H1 (cell line): Measurements from ENCODE around the gene RPL19. TPM values are rescaled to one million over a fixed set of nuclear protein-coding genes. Genes with fewer than 3 reads are reported as not detected.

Experiments used
- CTCF ChIA-PET: fragments of 300-600 bp; sonication (Branson Sonifier 250); formaldehyde crosslinking; loops from one replicate; lab custom pipeline; 2021; ENCODE audit not compliant: partially characterized antibody; lab: Charles Lee
- POLR2A ChIA-PET: fragments of 300-600 bp; sonication (Branson Sonifier 250); formaldehyde crosslinking; loops from one replicate; lab custom pipeline; 2021; ENCODE audit warnings: inconsistent platforms; ENCODE audit not compliant: partially characterized antibody; lab: Charles Lee
- DNase-seq, 2 experiments: peaks; one replicate each; pipeline versions ENCODE4 v3.0.0 to v3.0.0-alpha.2; 2010 to 2022; ENCODE audit warnings: low spot score in 2 of 2, low read depth in 1 of 2, mixed read lengths in 1 of 2
- FAIRE-seq: peaks from 2 replicates; lab custom pipeline; 2011; peaks lifted over from hg19 to GRCh38; lab: Jason Lieb, UNC
- H2AFZ ChIP-seq: 2 replicates; pipeline ENCODE4 v1.8.1; 2012; ENCODE audit warnings: low read length, inconsistent platforms
- H2AK5ac ChIP-seq: 2 replicates; pipeline ENCODE4 v1.6.1; 2013; ENCODE audit warnings: low read depth, low read length
- H2BK120ac ChIP-seq: replicated peaks from 2 replicates; pipeline ENCODE3; 2013; ENCODE audit warnings: low read depth, low read length, inconsistent platforms
- H2BK12ac ChIP-seq: 2 replicates; pipeline ENCODE4 v1.6.1; 2013; ENCODE audit warnings: low read depth, low read length
- H2BK15ac ChIP-seq: 2 replicates; pipeline ENCODE4 v1.6.1; 2013; ENCODE audit warnings: low read length
- H2BK20ac ChIP-seq: 2 replicates; pipeline ENCODE4 v1.6.1; 2013; ENCODE audit warnings: low read length
- H2BK5ac ChIP-seq: 2 replicates; pipeline ENCODE4 v1.6.1; 2013; ENCODE audit warnings: low read depth, low read length
- H3K14ac ChIP-seq: 2 replicates; pipeline ENCODE4 v1.6.1; 2013; ENCODE audit warnings: inconsistent platforms; ENCODE audit not compliant: insufficient read length
- H3K18ac ChIP-seq: 2 replicates; pipeline ENCODE4 v1.6.1; 2013; ENCODE audit warnings: low read length; ENCODE audit errors: extremely low read depth
- H3K23ac ChIP-seq: 2 replicates; pipeline ENCODE4 v1.6.1; 2013; ENCODE audit warnings: inconsistent platforms; ENCODE audit not compliant: insufficient read length
- H3K23me2 ChIP-seq: 2 replicates; pipeline ENCODE4 v1.6.1; 2013; ENCODE audit warnings: low read depth, low read length
- H3K27ac ChIP-seq: 2 replicates; pipeline ENCODE4 v1.6.1; 2011; ENCODE audit warnings: low read depth, low read length, inconsistent platforms
- H3K27me3 ChIP-seq, 4 experiments: replicated peaks in 1 of 4; 1 replicate in 1 of 4; 2 replicates in 3 of 4; pipeline versions ENCODE4 v1.6.1 to v1.8.1; 2011 to 2013; ENCODE audit warnings: low read length in 3 of 4, mild to moderate bottlenecking in 3 of 4, inconsistent platforms in 2 of 4, mixed read lengths in 2 of 4, moderate library complexity in 1 of 4; ENCODE audit not compliant: control insufficient read depth in 3 of 4, insufficient read depth in 3 of 4; ENCODE audit errors: extremely low read depth in 1 of 4
- H3K36me3 ChIP-seq, 4 experiments: 2 replicates each; pipeline versions ENCODE4 v1.6.1 to v1.8.1; 2011 to 2013; ENCODE audit warnings: mild to moderate bottlenecking in 4 of 4, low read length in 3 of 4, moderate library complexity in 2 of 4, control low read depth in 1 of 4, inconsistent platforms in 1 of 4; ENCODE audit not compliant: insufficient read depth in 4 of 4, control insufficient read depth in 2 of 4
- H3K4ac ChIP-seq: replicated peaks from 2 replicates; pipeline ENCODE3; 2013; ENCODE audit warnings: low read length, low read depth, mixed read lengths, inconsistent platforms; ENCODE audit not compliant: insufficient read length
- H3K4me1 ChIP-seq, 4 experiments: replicated peaks in 1 of 4; 1 replicate in 1 of 4; 2 replicates in 3 of 4; pipeline versions ENCODE4 v1.6.1 to v1.8.1; 2011 to 2013; ENCODE audit warnings: low read length in 3 of 4, inconsistent platforms in 2 of 4, mixed read lengths in 1 of 4; ENCODE audit not compliant: insufficient read depth in 4 of 4, control insufficient read depth in 3 of 4
- H3K4me2 ChIP-seq, 2 experiments: 2 replicates each; pipeline versions ENCODE4 v1.6.1 to v1.8.1; 2011 to 2013; ENCODE audit warnings: low read depth in 2 of 2, low read length in 2 of 2, control low read depth in 1 of 2, inconsistent platforms in 1 of 2, mild to moderate bottlenecking in 1 of 2; ENCODE audit not compliant: insufficient read depth in 1 of 2
- H3K4me3 ChIP-seq, 4 experiments: fragments of 200-600, 300-600 bp in 1 of 4; sonication (generic), shearing (Covaris generic), sonication (Bioruptor Twin) in 1 of 4; 2 replicates each; pipeline versions ENCODE4 v1.5.1 to v1.8.1; 2011 to 2016; ENCODE audit warnings: low read length in 4 of 4, low read depth in 3 of 4, control low read depth in 2 of 4, inconsistent platforms in 2 of 4, mild to moderate bottlenecking in 2 of 4, mixed read lengths in 1 of 4, moderate library complexity in 1 of 4; ENCODE audit not compliant: insufficient read depth in 2 of 4; ENCODE audit errors: extremely low read depth in 1 of 4
- H3K56ac ChIP-seq: replicated peaks from 2 replicates; pipeline ENCODE3; 2013; ENCODE audit warnings: low read depth, mild to moderate bottlenecking, mixed read lengths, low read length, inconsistent platforms; ENCODE audit not compliant: insufficient read length
- H3K79me1 ChIP-seq: 2 replicates; pipeline ENCODE4 v1.6.1; 2013; ENCODE audit warnings: low read depth, low read length, control low read depth
- H3K79me2 ChIP-seq, 2 experiments: 2 replicates each; pipeline versions ENCODE4 v1.6.1 to v1.8.1; 2012 to 2013; ENCODE audit warnings: low read length in 2 of 2, mild to moderate bottlenecking in 2 of 2, inconsistent platforms in 1 of 2; ENCODE audit not compliant: insufficient read depth in 2 of 2, control insufficient read depth in 1 of 2
- H3K9ac ChIP-seq, 4 experiments: replicated peaks in 1 of 4; 1 replicate in 1 of 4; 2 replicates in 3 of 4; pipeline versions ENCODE4 v1.6.1 to v1.8.1; 2011 to 2013; ENCODE audit warnings: low read depth in 3 of 4, low read length in 3 of 4, control low read depth in 2 of 4, mild to moderate bottlenecking in 2 of 4, moderate library complexity in 2 of 4, inconsistent platforms in 1 of 4; ENCODE audit errors: extremely low read depth in 1 of 4
- H3K9me3 ChIP-seq, 2 experiments: 2 replicates each; pipeline versions ENCODE4 v1.6.1 to v1.8.1; 2012 to 2013; ENCODE audit warnings: mild to moderate bottlenecking in 2 of 2, moderate library complexity in 2 of 2, control low read depth in 1 of 2, inconsistent platforms in 1 of 2, low read depth in 1 of 2, low read length in 1 of 2, mixed read lengths in 1 of 2; ENCODE audit not compliant: insufficient read depth in 2 of 2
- H4K20me1 ChIP-seq, 2 experiments: replicated peaks in 1 of 2; 2 replicates each; pipeline versions ENCODE3 to v1.8.1; 2011 to 2013; ENCODE audit warnings: inconsistent platforms in 2 of 2, low read length in 2 of 2, mild to moderate bottlenecking in 1 of 2; ENCODE audit not compliant: insufficient read depth in 2 of 2, control insufficient read depth in 1 of 2
- H4K5ac ChIP-seq: 2 replicates; pipeline ENCODE4 v1.6.1; 2013; ENCODE audit warnings: low read length, low read depth, mixed read lengths, inconsistent platforms; ENCODE audit not compliant: insufficient read length
- H4K8ac ChIP-seq: 2 replicates; pipeline ENCODE4 v1.8.0; 2013; ENCODE audit warnings: mild to moderate bottlenecking, moderate library complexity, low read length, inconsistent platforms; ENCODE audit not compliant: insufficient read depth; ENCODE audit errors: extremely low read depth
- H4K91ac ChIP-seq: replicated peaks from 2 replicates; pipeline ENCODE3; 2013; ENCODE audit warnings: low read length, mixed read lengths, inconsistent platforms; ENCODE audit not compliant: insufficient read length
- BCL11A ChIP-seq, 2 experiments: IDR thresholded peaks; one replicate each; pipeline ENCODE4 v1.6.1; 2011; ENCODE audit warnings: low read depth in 2 of 2, low read length in 2 of 2, mild to moderate bottlenecking in 2 of 2
- BRCA1 ChIP-seq: IDR thresholded peaks from 2 replicates; pipeline ENCODE4 v1.6.1; 2012; ENCODE audit warnings: low read depth, low read length, improper control_type of control experiment
- CHD2 ChIP-seq: IDR thresholded peaks from 2 replicates; pipeline ENCODE4 v1.6.1; 2012; ENCODE audit warnings: low read length, improper control_type of control experiment
- CREB1 ChIP-seq: IDR thresholded peaks from 2 replicates; pipeline ENCODE4 v1.6.1; 2012; ENCODE audit warnings: inconsistent platforms
- CTCF ChIP-seq, 3 experiments: IDR thresholded peaks; 1 replicate in 2 of 3; 2 replicates in 1 of 3; pipeline versions ENCODE4 v1.5.1 to v1.6.1; 2011; ENCODE audit warnings: low read length in 3 of 3, mild to moderate bottlenecking in 3 of 3, inconsistent platforms in 2 of 3, low read depth in 1 of 3, moderate library complexity in 1 of 3; ENCODE audit not compliant: insufficient read depth in 1 of 3; ENCODE audit errors: control extremely low read depth in 1 of 3
- KDM5A ChIP-seq: fragments of 200-600 bp; IDR thresholded peaks from 2 replicates; pipeline ENCODE4 v1.7.1; 2012; ENCODE audit warnings: mild to moderate bottlenecking, low read length, inconsistent platforms, mixed read lengths
- POU5F1 ChIP-seq: IDR thresholded peaks from 2 replicates; pipeline ENCODE4 v1.6.1; 2011; ENCODE audit warnings: low read depth, mild to moderate bottlenecking, low read length, moderate library complexity
- RXRA ChIP-seq: IDR thresholded peaks from 2 replicates; pipeline ENCODE4 v1.6.1; 2011; ENCODE audit warnings: low read depth, mild to moderate bottlenecking, low read length, moderate library complexity; ENCODE audit not compliant: insufficient read depth
- WGBS, 2 experiments: shearing (Covaris generic) in 1 of 2; methylation state at CpG; one replicate each; pipeline versions ENCODE4 v1.1.6 to v1.1.7; 2013 to 2015; ENCODE audit warnings: low lambda C conversion rate in 2 of 2, mixed read lengths in 2 of 2, inconsistent platforms in 1 of 2, low coverage in 1 of 2, missing lambda C conversion rate in 1 of 2; ENCODE audit not compliant: insufficient replicate concordance in 2 of 2, insufficient coverage in 1 of 2, insufficient read length in 1 of 2; ENCODE audit errors: extremely low coverage in 1 of 2, missing lambda C conversion rate in 1 of 2; 5-methylcytosine and 5-hydroxymethylcytosine counted together
- polyA plus RNA-seq, 7 experiments: library from polyadenylated mRNA; depleted of rRNA in 3 of 7; stranded (reverse) in 5 of 7; unstranded in 2 of 7; fragments of >200 nt in 5 of 7; fragments of 200-250 nt in 2 of 7; gene quantifications; 1 replicate in 5 of 7; 2 replicates in 1 of 7; 4 replicates in 1 of 7; pipeline versions ENCODE4 v1.2.1 to v1.2.3, GENCODE V29; 2011 to 2013; ENCODE audit warnings: missing spikeins in 2 of 7, mixed read lengths in 2 of 7
- total RNA-seq: library from RNA; stranded (reverse); fragmentation: NEBNext Ultra II Directional; extraction: Animal tissue kit (Norgen Biotek cat#: 25700); gene quantifications from 2 replicates; pipeline ENCODE4 v1.2.1, GENCODE V29; 2021

The RPL19 gene
- total and polyA plus RNA-seq, 2 of the 8 experiments (the other 6 are each of a cell fraction or from before 2014, with no cell fraction given) = 2,108 to 2,182 TPM

GRCh38 chr17:39237586-39237985 is 37.5 kb downstream of the RPL19 start:
- FAIRE-seq (no peak), DNase-seq (no peak)
- no peak overlapping the region for H2BK20ac ChIP-seq
- no peaks in the 10 kb centered on the region for H3K36me3 ChIP-seq
- H2BK15ac ChIP-seq = no peak overlapping the region
- H3K27ac ChIP-seq = no peak overlapping the region
- H3K23me2 ChIP-seq = peaks cover 2% of the 10 kb centered on the region; the same call in 1 of the 2 replicates
- H3K56ac ChIP-seq = no peak overlapping the region
- H3K4me2 ChIP-seq = no peak overlapping the region
- no peak overlapping the region for H2AK5ac ChIP-seq
- no peaks in the 10 kb centered on the region for H3K9me3 ChIP-seq
- no peak overlapping the region for H4K5ac ChIP-seq
- no peak overlapping the region for H2BK120ac ChIP-seq
- no peak overlapping the region for H2BK5ac ChIP-seq
- H3K4ac ChIP-seq = no peak overlapping the region
- POLR2A ChIA-PET = interaction anchor here (0.9 to 3.9 kb wide), 5 partner anchors 28 to 38 kb away, joined by 3 to 20 read pairs (median 7); partner anchors contain the start of gene RPL19
- no peaks in the 10 kb centered on the region for H4K20me1 ChIP-seq
- no peak overlapping the region for H3K18ac ChIP-seq
- no peak overlapping the region for H4K8ac ChIP-seq
- H3K79me2 ChIP-seq = no peaks in the 10 kb centered on the region
- H3K4me3 ChIP-seq = no peak overlapping the region
- no peak overlapping the region for H2AFZ ChIP-seq
- no peak overlapping the region for H4K91ac ChIP-seq
- H3K23ac ChIP-seq = no peak overlapping the region
- H3K4me1 ChIP-seq = peaks cover 0 to 7% (median 0%) of the 10 kb centered on the region in 4 experiments; a peak in 4 of 7 replicates
- CTCF ChIA-PET = interaction anchor here (0.6 to 21.2 kb wide), 15 partner anchors 10 to 1622 kb away, joined by 3 to 982 read pairs (median 7); partner anchors contain the start of genes ARL5C, CACNB1 and RPL19
- no peak overlapping the region for H3K9ac ChIP-seq
- H3K79me1 ChIP-seq = no peaks in the 10 kb centered on the region
- WGBS, 2 experiments = 96% methylated on average over 7 of the region's 7 CpGs; no CpG with 5 or more reads in 1 of the 2 experiments
- H2BK12ac ChIP-seq = no peak overlapping the region
- H3K14ac ChIP-seq = no peak overlapping the region
- H3K27me3 ChIP-seq = no peaks in the 10 kb centered on the region
- TF ChIP-seq CREB1 (no peak), BRCA1 (no peak), CHD2 (no peak), KDM5A (no peak), BCL11A (IDR thresholded peaks at IDR 0.05; ENCODE audit: low read depth in 2 of 2, low read length in 2 of 2) (no peak), RXRA (no peak), POU5F1 (no peak), CTCF (IDR thresholded peaks at IDR 0.05; ENCODE audit: control extremely low read depth in 1 of 3, insufficient read depth in 1 of 3, low read depth in 1 of 3, low read length in 3 of 3) (no peak)
